Astrocyte (in vitro differentiated cells and primary cell): ENCODE data around the gene PTPRC. TPM values are rescaled to one million over a fixed set of nuclear protein-coding genes. Genes with fewer than 3 reads are reported as not detected.

ENCODE experiments used
- DNase-seq: peaks from one replicate; pipeline ENCODE4 v3.0.0-alpha.2; 2010; ENCODE audit warnings: low read depth
- FAIRE-seq: peaks from 2 replicates; lab custom pipeline; 2011; peaks lifted over from hg19 to GRCh38; lab: Jason Lieb, UNC
- H2AFZ ChIP-seq: 2 replicates; pipeline ENCODE4 v1.6.0; 2012; ENCODE audit warnings: low read depth, low read length, inconsistent platforms
- H3K27ac ChIP-seq: 2 replicates; pipeline ENCODE4 v1.5.1; 2011; ENCODE audit warnings: low read depth, low read length, inconsistent platforms
- H3K27me3 ChIP-seq: 2 replicates; pipeline ENCODE4 v1.6.0; 2011; ENCODE audit warnings: low read length, inconsistent platforms; ENCODE audit not compliant: insufficient read depth
- H3K36me3 ChIP-seq: 2 replicates; pipeline ENCODE4 v1.5.1; 2011; ENCODE audit warnings: low read length, inconsistent platforms; ENCODE audit not compliant: insufficient read depth
- H3K4me1 ChIP-seq: 2 replicates; pipeline ENCODE4 v1.5.1; 2011; ENCODE audit warnings: low read length, inconsistent platforms; ENCODE audit not compliant: insufficient read depth
- H3K4me2 ChIP-seq: 2 replicates; pipeline ENCODE4 v1.6.0; 2012; ENCODE audit warnings: low read length, inconsistent platforms
- H3K4me3 ChIP-seq: 2 replicates; pipeline ENCODE4 v1.5.1; 2011; ENCODE audit warnings: low read depth, mild to moderate bottlenecking, low read length, inconsistent platforms; ENCODE audit not compliant: insufficient read depth
- H3K79me2 ChIP-seq: 2 replicates; pipeline ENCODE4 v1.6.0; 2012; ENCODE audit warnings: mild to moderate bottlenecking, low read length, inconsistent platforms; ENCODE audit not compliant: insufficient read depth
- H3K9ac ChIP-seq: 2 replicates; pipeline ENCODE4 v1.6.0; 2012; ENCODE audit warnings: mild to moderate bottlenecking, low read length, inconsistent platforms
- H3K9me3 ChIP-seq: 2 replicates; pipeline ENCODE4 v1.5.1; 2012; ENCODE audit warnings: low read depth, mild to moderate bottlenecking, low read length, inconsistent platforms; ENCODE audit not compliant: insufficient read depth
- H4K20me1 ChIP-seq: 2 replicates; pipeline ENCODE4 v1.6.0; 2012; ENCODE audit warnings: low read length, inconsistent platforms; ENCODE audit not compliant: insufficient read depth
- H3K27ac Mint-ChIP-seq: one replicate; pipeline ENCODE4 v1.8.0; 2021; ENCODE audit warnings: mild to moderate bottlenecking, mixed read lengths; ENCODE audit not compliant: unreplicated experiment
- H3K27me3 Mint-ChIP-seq: one replicate; pipeline ENCODE4 v1.8.0; 2021; ENCODE audit warnings: low read depth, mixed read lengths; ENCODE audit not compliant: unreplicated experiment
- H3K36me3 Mint-ChIP-seq: one replicate; pipeline ENCODE4 v1.8.0; 2021; ENCODE audit warnings: low read depth, mixed read lengths; ENCODE audit not compliant: unreplicated experiment
- H3K4me1 Mint-ChIP-seq: one replicate; pipeline ENCODE4 v1.8.0; 2021; ENCODE audit warnings: low read depth, mixed read lengths; ENCODE audit not compliant: unreplicated experiment
- H3K4me3 Mint-ChIP-seq: one replicate; pipeline ENCODE4 v1.8.0; 2021; ENCODE audit warnings: mild to moderate bottlenecking, moderate library complexity, mixed read lengths; ENCODE audit not compliant: unreplicated experiment
- H3K9me3 Mint-ChIP-seq: one replicate; pipeline ENCODE4 v1.8.0; 2021; ENCODE audit warnings: mild to moderate bottlenecking, mixed read lengths; ENCODE audit not compliant: unreplicated experiment
- CTCF ChIP-seq: IDR thresholded peaks from 2 replicates; pipeline ENCODE4 v1.5.1; 2011; ENCODE audit warnings: low read depth, mild to moderate bottlenecking, inconsistent platforms, low read length, moderate library complexity; ENCODE audit not compliant: insufficient read depth
- EZH2 ChIP-seq: IDR thresholded peaks from 2 replicates; pipeline ENCODE4 v1.6.1; 2012; ENCODE audit warnings: mild to moderate bottlenecking, low read length, inconsistent platforms; ENCODE audit not compliant: insufficient read depth
- total RNA-seq: library from RNA; stranded (reverse); gene quantifications from 2 replicates; pipeline ENCODE4 v1.2.1, GENCODE V29; 2021

The PTPRC gene
- total RNA-seq, 1 donor from 2014 or later = 0.20 TPM

- Mint-ChIP-seq H3K36me3 (no peaks in the 10 kb centered on the region), H3K27ac (no peak overlapping the region), H3K4me3 (no peak overlapping the region), H3K27me3 (no peaks in the 10 kb centered on the region), H3K9me3 (no peaks in the 10 kb centered on the region), H3K4me1 (peaks cover 12% of the 10 kb centered on the region)
- DNase-seq = peak; percentile 100
- peaks cover 15% of the 10 kb centered on the region for H3K4me1 ChIP-seq
- FAIRE-seq = peak; percentile 84
- H3K27ac ChIP-seq = peak overlapping the region; percentile 65
- no peak overlapping the region for H2AFZ ChIP-seq
- H3K27me3 ChIP-seq = no peaks in the 10 kb centered on the region
- TF ChIP-seq EZH2 (no peak), CTCF (no peak)
- no peaks in the 10 kb centered on the region for H3K79me2 ChIP-seq
- H3K4me3 ChIP-seq = no peak overlapping the region
- H3K9ac ChIP-seq = peak overlapping the region; percentile 6
- H3K36me3 ChIP-seq = no peaks in the 10 kb centered on the region
- no peaks in the 10 kb centered on the region for H4K20me1 ChIP-seq
- H3K9me3 ChIP-seq = no peaks in the 10 kb centered on the region
- peak overlapping the region; percentile 45 for H3K4me2 ChIP-seq
These were observed 18.8 kb downstream of the PTPRC start for GRCh38 chr1:198657550-198658064.

- no peak overlapping the region for H3K9ac ChIP-seq
- H3K9me3 ChIP-seq = no peaks in the 10 kb centered on the region
- Mint-ChIP-seq H3K36me3 (no peaks in the 10 kb centered on the region), H3K9me3 (no peaks in the 10 kb centered on the region), H3K27ac (no peak overlapping the region), H3K27me3 (no peaks in the 10 kb centered on the region), H3K4me3 (no peak overlapping the region), H3K4me1 (peaks cover 9% of the 10 kb centered on the region)
- FAIRE-seq (peak; percentile 88), DNase-seq (no peak)
- H2AFZ ChIP-seq = no peak overlapping the region
- no peaks in the 10 kb centered on the region for H3K79me2 ChIP-seq
- no peak for TF ChIP-seq EZH2
- no peak for TF ChIP-seq CTCF
- no peak overlapping the region for H3K27ac ChIP-seq
- H3K4me1 ChIP-seq = peaks cover 14% of the 10 kb centered on the region
- no peaks in the 10 kb centered on the region for H3K36me3 ChIP-seq
- H4K20me1 ChIP-seq = no peaks in the 10 kb centered on the region
- H3K27me3 ChIP-seq = no peaks in the 10 kb centered on the region
- H3K4me2 ChIP-seq = no peak overlapping the region
- no peak overlapping the region for H3K4me3 ChIP-seq
These were observed 21.8 kb downstream of the PTPRC start for GRCh38 chr1:198660341-198661261.
